Upper lobe of right lung (tissue), 1 donor: Measurements from ENCODE around the gene TUBAL3. TPM values are rescaled to one million over a fixed set of nuclear protein-coding genes. Genes with fewer than 3 reads are reported as not detected.

Experiments used
- ATAC-seq: fragments of 200-7000 bp; cut with Tn5 transposase; one replicate; pipeline ENCODE4 v1.9.1; 2020; ENCODE audit warnings: mild to moderate bottlenecking, moderate library complexity
- DNase-seq: peaks from one replicate; pipeline ENCODE4 v3.0.0-alpha.2; 2020
- H3K27ac ChIP-seq: fragments of 200-600 bp; one replicate; pipeline ENCODE4 v1.8.0; 2022
- H3K27me3 ChIP-seq: fragments of 200-600 bp; one replicate; pipeline ENCODE4 v1.8.0; 2022; ENCODE audit warnings: mild to moderate bottlenecking
- H3K36me3 ChIP-seq: fragments of 200-600 bp; one replicate; pipeline ENCODE4 v1.8.0; 2022
- H3K4me1 ChIP-seq: fragments of 200-600 bp; one replicate; pipeline ENCODE4 v1.8.0; 2022
- H3K4me3 ChIP-seq: fragments of 200-600 bp; one replicate; pipeline ENCODE4 v1.8.0; 2022; ENCODE audit warnings: mild to moderate bottlenecking
- H3K9me3 ChIP-seq: fragments of 200-600 bp; one replicate; pipeline ENCODE4 v1.8.0; 2022
- CTCF ChIP-seq: fragments of 200-600 bp; IDR thresholded peaks from one replicate; pipeline ENCODE4 v1.8.0; 2022; ENCODE audit warnings: antibody characterized with exemption
- intact Hi-C: fragments of 100-400 bp; cut with DNase I; formaldehyde crosslinking; loops from one replicate; pipeline ENCODE4 v1.11.0; 2022
- total RNA-seq: library from RNA; stranded (reverse); fragmentation: NEBNext Ultra II Directional; extraction: Animal tissue kit (Norgen Biotek cat#: 25700); gene quantifications from one replicate; pipeline ENCODE4 v1.2.1, GENCODE V29; 2021
- donor health status: DM: no; HTN: yes; CAD: no; lungs with severe emphysema.

Gene TUBAL3
- total RNA-seq, 1 donor from 2014 or later: not detected

GRCh38 chr10:5399332-5399731 lies 5.3 kb downstream of the TUBAL3 start:
- Histone ChIP-seq H3K27ac (no peak overlapping the region), H3K9me3 (no peaks in the 10 kb centered on the region), H3K4me1 (no peaks in the 10 kb centered on the region), H3K36me3 (no peaks in the 10 kb centered on the region), H3K27me3 (no peaks in the 10 kb centered on the region), H3K4me3 (no peak overlapping the region)
- no peak for TF ChIP-seq CTCF
- intact Hi-C loops: no loop called here
- no peak for ATAC-seq
- no peak for DNase-seq

GRCh38 chr10:5396556-5397300 lies 7.9 kb downstream of the TUBAL3 start:
- Histone ChIP-seq H3K36me3 (no peaks in the 10 kb centered on the region), H3K4me1 (no peaks in the 10 kb centered on the region), H3K9me3 (peaks cover under 1% of the 10 kb centered on the region), H3K27ac (no peak overlapping the region), H3K27me3 (no peaks in the 10 kb centered on the region), H3K4me3 (no peak overlapping the region)
- TF ChIP-seq CTCF: no peak
- DNase-seq: no peak
- intact Hi-C loops: no loop called here
- ATAC-seq: no peak

GRCh38 chr10:5395168-5395567 lies 9.5 kb downstream of the TUBAL3 start:
- no peak overlapping the region for H3K27ac ChIP-seq
- H3K4me3 ChIP-seq: no peak overlapping the region
- ATAC-seq (no peak), DNase-seq (no peak)
- TF ChIP-seq CTCF: no peak
- H3K4me1 ChIP-seq: no peaks in the 10 kb centered on the region
- no peaks in the 10 kb centered on the region for H3K36me3 ChIP-seq
- no peaks in the 10 kb centered on the region for H3K27me3 ChIP-seq
- intact Hi-C loops: no loop called here
- H3K9me3 ChIP-seq: peaks cover 17% of the 10 kb centered on the region

- Histone ChIP-seq H3K27ac (no peak overlapping the region), H3K36me3 (no peaks in the 10 kb centered on the region), H3K4me1 (no peaks in the 10 kb centered on the region), H3K27me3 (no peaks in the 10 kb centered on the region), H3K4me3 (no peak overlapping the region), H3K9me3 (peaks cover 25% of the 10 kb centered on the region)
- intact Hi-C loops: no loop called here
- DNase-seq (no peak), ATAC-seq (no peak)
- TF ChIP-seq CTCF: no peak
Observed at GRCh38 chr10:5393529-5393928, 11.1 kb downstream of the TUBAL3 start.

GRCh38 chr10:5391790-5392189 lies 12.8 kb downstream of the TUBAL3 start:
- H3K4me1 ChIP-seq: no peaks in the 10 kb centered on the region
- no peak overlapping the region for H3K27ac ChIP-seq
- no peak overlapping the region for H3K4me3 ChIP-seq
- H3K27me3 ChIP-seq: no peaks in the 10 kb centered on the region
- H3K9me3 ChIP-seq: peaks cover 25% of the 10 kb centered on the region
- H3K36me3 ChIP-seq: no peaks in the 10 kb centered on the region
- ATAC-seq (no peak), DNase-seq (no peak)
- intact Hi-C loops: no loop called here
- no peak for TF ChIP-seq CTCF
